Aorta (tissue), 5 donors: Measurements from ENCODE around the gene KIF13A. TPM values are rescaled to one million over a fixed set of nuclear protein-coding genes. Genes with fewer than 3 reads are reported as not detected.

Experiments
- ATAC-seq: fragments of 200-7000 bp; cut with Tn5 transposase; one replicate; pipeline ENCODE4 v1.9.1; 2022; ENCODE audit warnings: moderate library complexity; ENCODE audit not compliant: low FRiP score
- DNase-seq, 2 donors: peaks; one replicate each; pipeline ENCODE4 v3.0.0-alpha.2; 2020
- H3K27ac ChIP-seq, 2 donors: one replicate each; pipeline ENCODE4 v1.5.1; 2013; ENCODE audit warnings: low read length in 2 of 2, mild to moderate bottlenecking in 2 of 2, moderate library complexity in 2 of 2, control low read depth in 1 of 2, inconsistent platforms in 1 of 2, low read depth in 1 of 2
- H3K27me3 ChIP-seq, 2 donors: one replicate each; pipeline ENCODE4 v1.6.1; 2013; ENCODE audit warnings: control low read depth in 1 of 2, low read length in 1 of 2, mild to moderate bottlenecking in 1 of 2, moderate library complexity in 1 of 2; ENCODE audit not compliant: insufficient read depth in 2 of 2, control insufficient read depth in 1 of 2
- H3K36me3 ChIP-seq, 2 donors: one replicate each; pipeline ENCODE4 v1.6.1; 2013; ENCODE audit warnings: control low read depth in 1 of 2, low read length in 1 of 2, mild to moderate bottlenecking in 1 of 2; ENCODE audit not compliant: insufficient read depth in 2 of 2, control insufficient read depth in 1 of 2
- H3K4me1 ChIP-seq, 2 donors: one replicate each; pipeline ENCODE4 v1.6.1; 2013; ENCODE audit warnings: low read length in 2 of 2, control low read depth in 1 of 2, mild to moderate bottlenecking in 1 of 2, moderate library complexity in 1 of 2; ENCODE audit not compliant: insufficient read depth in 2 of 2, control insufficient read depth in 1 of 2
- H3K4me3 ChIP-seq, 2 donors: one replicate each; pipeline ENCODE4 v1.5.1; 2013; ENCODE audit warnings: low read length in 2 of 2, control low read depth in 1 of 2, mild to moderate bottlenecking in 1 of 2
- H3K9me3 ChIP-seq: one replicate; pipeline ENCODE4 v1.6.1; 2013; ENCODE audit warnings: mild to moderate bottlenecking, low read length; ENCODE audit not compliant: control insufficient read depth
- WGBS, 2 donors: extraction: QIAGEN DNeasy Blood & Tissue Kit; methylation state at CpG; one replicate each; pipeline ENCODE4 v1.1.7; 2013; 5-methylcytosine and 5-hydroxymethylcytosine counted together
- intact Hi-C, 2 donors: fragments of 100-400 bp; cut with DNase I; formaldehyde crosslinking; loops; one replicate each; pipeline versions ENCODE4 v1.14.2 to v1.15.0; 2022
- polyA plus RNA-seq, 2 donors: library from polyadenylated mRNA; stranded (reverse); fragments of 200-250 nt; gene quantifications; one replicate each; pipeline ENCODE4 v1.2.3, GENCODE V29; 2013
- total RNA-seq, 2 donors: library from RNA; stranded (reverse); fragmentation: NEBNext Ultra II Directional; extraction: Animal tissue kit (Norgen Biotek cat#: 25700); gene quantifications; one replicate each; pipeline ENCODE4 v1.2.1, GENCODE V29; 2021
- donor health status: healthy with polysubstance abuse.
- donor health status: Bipolar disorder and iron deficiency.
- donor health status: DM: no; HTN: no; CAD: no.
- donor health status: DM: no; HTN: no; CAD: no.
- donor health status: DM: yes; HTN: yes; CAD: no.

Gene KIF13A
- total and polyA plus RNA-seq, 4 donors: 52.6 to 109 (median 72.6) TPM

DNA sequence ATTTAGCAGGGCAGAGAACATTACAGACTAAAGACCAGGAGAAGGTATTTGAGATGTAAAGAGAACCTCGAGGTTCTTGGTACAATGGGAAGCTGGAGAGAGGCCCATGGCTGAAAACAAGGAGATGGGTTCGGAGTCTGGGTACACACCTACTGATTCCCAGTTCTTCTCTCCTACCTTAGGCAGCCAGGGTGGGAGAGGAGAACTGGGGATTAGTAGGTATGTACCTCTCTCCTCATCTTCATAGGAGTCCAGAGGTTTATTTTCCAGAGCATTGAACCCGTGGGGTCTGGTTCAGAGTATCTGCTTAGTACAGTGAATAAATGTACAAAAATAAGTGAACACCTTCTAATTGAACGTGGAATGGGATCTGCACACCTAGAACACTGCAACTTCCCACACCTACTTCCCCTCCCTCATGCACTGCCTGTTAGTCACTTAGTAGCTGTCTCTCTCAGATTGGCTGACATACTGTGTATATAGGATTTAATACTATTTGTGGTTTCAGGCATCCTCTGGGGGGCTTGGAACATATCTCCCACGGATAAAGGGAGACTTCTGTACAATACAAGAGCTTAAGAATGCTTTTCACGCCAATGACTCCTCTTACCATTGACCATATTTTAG, 257.2 kb downstream of the KIF13A start:
- no peak overlapping the region for H3K4me3 ChIP-seq

DNA sequence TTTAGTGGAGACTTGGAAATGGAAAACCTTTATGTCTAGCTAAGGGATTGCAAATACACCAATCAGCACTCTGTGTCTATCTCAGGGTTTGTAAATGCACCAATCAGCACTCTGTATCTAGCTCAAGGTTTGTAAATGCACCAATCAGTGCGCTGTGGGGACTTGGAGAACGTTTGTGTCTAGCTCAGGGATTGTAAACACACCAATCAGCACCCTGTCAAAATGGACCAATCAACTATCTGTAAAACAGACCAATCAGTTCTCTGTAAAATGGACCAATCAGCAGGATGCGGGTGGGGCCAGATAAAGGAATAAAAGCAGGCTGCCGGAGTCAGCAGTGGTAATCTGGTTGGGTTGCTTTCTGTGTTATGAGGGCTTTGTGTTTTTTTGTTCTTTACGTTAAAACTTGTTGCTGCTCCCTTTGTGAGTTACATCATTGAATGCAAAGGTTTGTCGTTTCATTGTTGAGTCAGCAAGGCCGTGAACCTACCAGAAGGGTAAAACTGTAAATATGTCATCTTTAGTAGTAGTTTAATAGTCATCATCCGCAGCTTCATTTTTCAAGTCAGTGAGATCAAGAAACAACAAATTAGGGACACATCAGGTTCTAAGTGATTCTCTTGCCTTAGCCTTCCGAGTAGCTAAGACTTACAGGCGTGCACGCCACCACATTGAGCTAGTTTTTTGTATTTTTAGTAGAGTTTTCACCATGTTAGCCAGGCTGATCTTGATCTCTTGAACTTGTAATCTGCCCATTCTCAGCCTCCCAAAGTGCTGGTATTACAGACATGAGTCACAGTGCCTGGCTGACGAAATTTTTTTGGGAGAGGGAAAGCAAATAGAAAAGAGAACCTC, 258.0 kb downstream of the KIF13A start:
- ATAC-seq (no peak), DNase-seq (no peak)
- no peaks in the 10 kb centered on the region for H3K27me3 ChIP-seq
- no peak overlapping the region for H3K4me3 ChIP-seq
- no peaks in the 10 kb centered on the region for H3K9me3 ChIP-seq
- WGBS, 2 donors: 86 to 87% methylated on average over 12 of the region's 12 CpGs
- H3K36me3 ChIP-seq: no peaks in the 10 kb centered on the region
- H3K27ac ChIP-seq: no peak overlapping the region
- no peaks in the 10 kb centered on the region for H3K4me1 ChIP-seq
- intact Hi-C loops: no loop called here

More for the DNA sequence above, 257.2 kb downstream of the KIF13A start:
- no peak for ATAC-seq
- Histone ChIP-seq H3K36me3 (no peaks in the 10 kb centered on the region), H3K4me1 (no peaks in the 10 kb centered on the region), H3K27ac (no peak overlapping the region), H3K27me3 (no peaks in the 10 kb centered on the region), H3K9me3 (no peaks in the 10 kb centered on the region)
- DNase-seq: no peak
- 77 to 81% methylated on average over 6 of the region's 6 CpGs for WGBS, 2 donors
- intact Hi-C loops: no loop called here

DNA sequence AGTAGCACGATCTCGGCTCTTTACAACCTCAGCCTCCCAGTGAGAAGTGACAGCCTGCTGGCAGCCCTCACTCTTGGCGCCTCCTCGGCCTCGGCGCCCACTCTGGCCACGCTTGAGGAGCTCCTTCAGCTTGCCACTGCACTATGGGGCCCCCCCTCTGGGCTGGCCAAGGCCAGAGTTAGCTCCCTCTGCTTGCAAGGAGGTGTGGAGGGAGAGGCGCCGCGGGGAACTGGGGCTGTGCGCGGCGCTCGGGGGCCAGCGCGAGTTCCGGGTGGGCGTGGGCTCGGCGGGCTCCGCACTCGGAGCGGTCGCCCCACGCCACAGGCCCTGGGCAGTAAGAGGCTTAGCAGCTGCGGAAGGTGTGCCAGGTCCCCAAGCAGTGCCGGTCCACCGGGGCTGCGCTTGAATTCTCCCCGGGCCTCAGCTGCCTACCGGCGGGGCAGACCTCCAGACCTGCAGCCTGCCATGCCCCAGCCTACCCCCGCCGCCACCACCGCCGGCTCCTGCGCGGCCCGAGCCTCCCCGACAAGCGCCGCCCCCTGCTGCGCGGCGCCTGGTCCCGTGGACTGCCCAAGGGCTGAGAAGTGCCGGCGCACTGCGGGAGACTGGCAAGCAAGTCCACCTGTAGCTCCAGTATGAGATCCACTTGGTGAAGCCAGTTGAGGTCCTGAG, 258.7 kb downstream of the KIF13A start:
- Histone ChIP-seq H3K27ac (no peak overlapping the region), H3K36me3 (no peaks in the 10 kb centered on the region), H3K9me3 (no peaks in the 10 kb centered on the region), H3K4me3 (no peak overlapping the region), H3K27me3 (no peaks in the 10 kb centered on the region), H3K4me1 (no peaks in the 10 kb centered on the region)
- intact Hi-C loops: no loop called here
- DNase-seq (no peak), ATAC-seq (no peak)
- WGBS, 2 donors: 96 to 97% methylated on average over 47 to 49 of the region's 49 CpGs

DNA sequence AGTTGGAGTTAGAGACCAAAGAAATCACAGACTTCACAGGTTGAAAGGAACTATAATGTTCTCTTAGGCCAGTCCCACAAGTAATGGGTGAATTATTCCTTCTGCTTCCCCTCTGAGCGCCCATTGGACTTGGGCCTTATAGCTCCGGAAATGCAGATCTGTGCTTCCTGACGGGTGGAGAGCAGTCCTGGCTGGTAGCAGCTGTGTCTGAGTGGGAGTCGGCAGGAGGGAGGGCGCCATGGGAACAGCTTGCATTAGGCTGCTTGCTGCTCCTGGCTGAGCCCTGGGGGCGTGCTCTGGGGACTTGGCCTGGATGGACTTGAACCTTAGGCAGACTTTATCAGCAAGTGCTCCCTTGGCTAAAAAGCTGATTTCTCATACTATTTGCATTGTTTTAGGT, 262.4 kb downstream of the KIF13A start:
- no peak for DNase-seq
- Histone ChIP-seq H3K4me3 (no peak overlapping the region), H3K27me3 (no peaks in the 10 kb centered on the region), H3K4me1 (no peaks in the 10 kb centered on the region), H3K9me3 (no peaks in the 10 kb centered on the region), H3K36me3 (no peaks in the 10 kb centered on the region), H3K27ac (no peak overlapping the region)
- intact Hi-C loops: no loop called here
- no peak for ATAC-seq
- WGBS, 2 donors: 18 to 20% methylated on average over 6 of the region's 6 CpGs

DNA sequence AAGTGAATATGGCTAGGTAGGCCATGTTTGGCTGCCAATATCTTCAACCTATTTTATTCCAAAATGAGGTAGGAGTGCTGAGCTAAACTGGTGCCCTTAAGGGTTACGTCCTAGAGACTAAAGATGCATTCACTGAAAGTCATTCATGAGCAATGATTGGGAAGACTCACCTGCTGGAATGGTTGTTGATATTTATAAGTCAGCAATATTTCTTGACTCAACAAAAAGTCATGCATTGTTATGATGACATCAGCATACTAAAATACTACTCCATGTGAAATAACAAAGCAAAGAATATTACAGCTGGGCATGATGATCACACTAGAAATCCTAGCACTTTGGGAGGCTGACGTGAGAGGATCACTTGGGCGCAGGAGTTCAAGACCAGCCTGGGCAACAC, 263.1 kb downstream of the KIF13A start:
- ATAC-seq (no peak), DNase-seq (no peak)
- Histone ChIP-seq H3K4me1 (no peaks in the 10 kb centered on the region), H3K4me3 (no peak overlapping the region), H3K27me3 (no peaks in the 10 kb centered on the region), H3K36me3 (no peaks in the 10 kb centered on the region), H3K27ac (no peak overlapping the region), H3K9me3 (no peaks in the 10 kb centered on the region)
- intact Hi-C loops: no loop called here
- WGBS, 2 donors: 79 to 85% methylated on average over 3 of the region's 3 CpGs

DNA sequence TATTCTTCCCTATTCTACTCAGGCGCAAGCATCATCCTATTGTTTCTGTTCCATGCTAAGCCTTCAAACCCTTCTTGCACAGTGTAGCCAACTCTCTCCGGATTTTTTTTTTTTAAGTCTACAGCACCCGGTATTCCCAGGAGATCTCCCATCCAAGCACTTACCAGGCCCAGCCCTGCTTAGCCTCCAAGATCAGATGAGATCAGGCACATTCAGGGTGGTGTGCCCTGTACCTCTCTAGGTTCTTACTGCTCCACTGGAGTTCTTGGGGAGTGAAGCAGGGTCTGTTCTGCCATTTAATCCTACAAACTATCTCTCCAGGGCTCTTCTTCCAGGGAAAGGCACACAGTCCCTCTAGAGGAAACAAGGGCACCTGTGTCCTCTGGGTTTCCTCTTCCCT, 265.8 kb downstream of the KIF13A start:
- intact Hi-C loops: no loop called here
- Histone ChIP-seq H3K27me3 (no peaks in the 10 kb centered on the region), H3K36me3 (no peaks in the 10 kb centered on the region), H3K9me3 (no peaks in the 10 kb centered on the region), H3K4me1 (no peaks in the 10 kb centered on the region), H3K4me3 (no peak overlapping the region), H3K27ac (no peak overlapping the region)
- WGBS, 2 donors: 50 to 68% methylated on average over 3 of the region's 3 CpGs
- ATAC-seq (no peak), DNase-seq (no peak)

DNA sequence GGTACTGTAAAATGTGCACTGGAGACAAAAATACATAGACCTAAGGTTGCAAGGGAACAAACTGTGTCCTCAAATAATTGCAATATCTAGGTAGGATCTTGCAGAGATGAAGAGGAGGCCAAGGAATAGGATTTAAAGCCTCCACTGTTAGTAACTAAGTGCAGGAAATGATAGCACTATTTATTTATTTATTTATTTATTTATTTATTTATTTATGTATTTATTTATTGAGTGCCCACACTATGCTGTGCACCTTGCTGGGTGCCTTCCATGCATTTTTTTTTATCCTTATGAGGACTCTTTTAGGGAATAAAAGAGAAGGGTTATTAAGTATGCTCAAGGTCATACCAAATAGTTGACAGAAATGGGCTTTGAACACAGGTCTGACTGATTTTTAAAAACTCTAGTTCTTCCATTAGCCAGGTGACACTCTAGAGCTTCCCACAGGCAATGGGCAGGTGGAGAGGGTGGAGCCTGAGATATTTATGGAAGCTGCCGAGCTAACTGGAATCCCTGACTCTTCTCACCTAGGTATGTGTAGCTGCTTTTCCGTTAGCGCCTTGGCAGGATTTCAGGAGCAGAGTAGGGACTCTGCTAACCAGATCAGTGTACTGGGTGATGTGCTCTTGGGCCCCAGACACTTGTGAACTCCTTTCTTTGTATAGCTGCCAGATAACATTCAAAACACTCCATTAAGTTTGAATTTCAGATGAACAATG, 268.0 kb downstream of the KIF13A start:
- Histone ChIP-seq H3K9me3 (no peaks in the 10 kb centered on the region), H3K4me3 (no peak overlapping the region), H3K36me3 (no peaks in the 10 kb centered on the region), H3K27me3 (no peaks in the 10 kb centered on the region), H3K4me1 (peaks cover 0 to 2% of the 10 kb centered on the region in 2 donors), H3K27ac (no peak overlapping the region)
- intact Hi-C loops: no loop called here
- 75 to 76% methylated on average over 3 of the region's 3 CpGs for WGBS, 2 donors
- ATAC-seq (no peak), DNase-seq (no peak)

DNA sequence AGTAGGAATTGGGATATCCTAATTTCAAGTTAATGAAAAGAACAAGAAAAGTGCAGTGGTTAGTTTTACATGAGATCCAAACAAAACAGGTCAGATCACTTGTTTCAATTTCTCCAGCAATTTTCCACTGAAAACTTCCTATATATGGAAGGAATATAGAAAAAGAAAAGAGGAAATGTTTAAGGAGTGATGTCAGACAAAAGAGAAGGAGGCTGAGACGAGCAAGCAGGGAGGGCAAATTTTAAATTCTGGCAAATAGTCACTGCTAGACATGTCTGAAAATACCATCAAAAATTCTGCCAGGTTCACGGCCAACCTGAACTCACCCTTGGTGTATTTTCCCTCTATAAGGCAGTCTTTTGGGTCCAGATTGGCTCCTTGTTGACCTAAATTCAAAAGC, 271.2 kb downstream of the KIF13A start:
- no peaks in the 10 kb centered on the region for H3K36me3 ChIP-seq

More for the DNA sequence above, 271.2 kb downstream of the KIF13A start:
- Histone ChIP-seq H3K27ac (no peak overlapping the region), H3K4me3 (no peak overlapping the region), H3K4me1 (peaks cover 0 to 2% of the 10 kb centered on the region in 2 donors), H3K27me3 (no peaks in the 10 kb centered on the region), H3K9me3 (no peaks in the 10 kb centered on the region)
- ATAC-seq (no peak), DNase-seq (no peak)
- WGBS, 2 donors: 6 to 7% methylated on average over 2 of the region's 2 CpGs
- intact Hi-C loops: no loop called here
